HepG2 (cell line): Measurements from ENCODE around the gene GRIFIN. TPM values are rescaled to one million over a fixed set of nuclear protein-coding genes. Genes with fewer than 3 reads are reported as not detected.
A peak's percentile ranks its signal among the peaks of the same experiment; 100 is the strongest.

ENCODE experiments used
- ATAC-seq: fragments of 200-7000 bp; cut with Tn5 transposase; 3 replicates; pipeline ENCODE4 v1.9.1; 2020; ENCODE audit warnings: mild to moderate bottlenecking, moderate library complexity
- BruUV-seq: library from RNA; stranded (reverse); fragments of 400-500 nt; replicated peaks from 2 replicates; lab custom pipeline; 2021; lab: Mats Ljungman, UMichigan
- CTCF ChIA-PET: fragments of 300-600 bp; formaldehyde crosslinking; extraction: SDS; loops from one replicate; lab custom pipeline; 2021; ENCODE audit warnings: low total read pairs, inconsistent platforms, low intra/inter-chr PET ratio; lab: Yijun Ruan, JAX
- POLR2A ChIA-PET: fragments of 350-600 bp; sonication (Branson Sonifier 250); formaldehyde crosslinking; loops from one replicate; lab custom pipeline; 2020; ENCODE audit warnings: antibody characterized with exemption, inconsistent platforms; lab: Yijun Ruan, JAX
- DNase-seq: peaks from one replicate; pipeline ENCODE4 v3.0.0-alpha.2; 2015; ENCODE audit warnings: low spot score
- FAIRE-seq: peaks from 3 replicates; lab custom pipeline; 2011; peaks lifted over from hg19 to GRCh38; lab: Jason Lieb, UNC
- H2AFZ ChIP-seq: one replicate; pipeline ENCODE4 v1.6.1; 2011; ENCODE audit warnings: low read length, inconsistent platforms
- H3K27ac ChIP-seq: fragments of 300-600 bp; 3 replicates; pipeline ENCODE4 v1.8.0; 2011; ENCODE audit warnings: mixed run types, mild to moderate bottlenecking, mixed read lengths, low read length, inconsistent platforms; ENCODE audit not compliant: insufficient read depth; ENCODE audit errors: extremely low read length
- H3K27me3 ChIP-seq, 2 experiments: fragments of 200-600 bp in 1 of 2; 2 replicates in 1 of 2; 3 replicates in 1 of 2; pipeline versions ENCODE4 v1.6.0 to v1.8.0; 2011; ENCODE audit warnings: low read length in 2 of 2, mild to moderate bottlenecking in 2 of 2, moderate library complexity in 2 of 2, inconsistent platforms in 1 of 2; ENCODE audit not compliant: insufficient read depth in 2 of 2, control insufficient read depth in 1 of 2
- H3K36me3 ChIP-seq, 2 experiments: fragments of 200-600 bp in 1 of 2; replicated peaks in 1 of 2; 2 replicates in 1 of 2; 3 replicates in 1 of 2; pipeline versions ENCODE4 v1.5.1 to v1.8.0; 2011; ENCODE audit warnings: low read length in 2 of 2, inconsistent platforms in 1 of 2; ENCODE audit not compliant: insufficient read depth in 2 of 2, control insufficient read depth in 1 of 2
- H3K4me1 ChIP-seq: 2 replicates; pipeline ENCODE4 v1.5.1; 2012; ENCODE audit warnings: low read length, inconsistent platforms; ENCODE audit not compliant: insufficient read depth
- H3K4me2 ChIP-seq: 2 replicates; pipeline ENCODE4 v1.6.0; 2011; ENCODE audit warnings: low read depth, low read length, inconsistent platforms
- H3K4me3 ChIP-seq, 3 experiments: fragments of 200-600 bp in 1 of 3; sonication (generic), shearing (Covaris generic) in 1 of 3; replicated peaks in 1 of 3; 2 replicates each; pipeline ENCODE4 v1.5.1; 2011 to 2016; ENCODE audit warnings: low read length in 3 of 3, inconsistent platforms in 2 of 3, low read depth in 2 of 3, mild to moderate bottlenecking in 2 of 3, control low read depth in 1 of 3, mixed read lengths in 1 of 3; ENCODE audit not compliant: insufficient read depth in 1 of 3
- H3K79me2 ChIP-seq: one replicate; pipeline ENCODE4 v1.6.1; 2011; ENCODE audit warnings: low read length, inconsistent platforms; ENCODE audit not compliant: insufficient read depth
- H3K9ac ChIP-seq: 2 replicates; pipeline ENCODE4 v1.6.0; 2011; ENCODE audit warnings: mild to moderate bottlenecking, low read depth, low read length, inconsistent platforms; ENCODE audit not compliant: insufficient read depth
- H3K9me3 ChIP-seq: 2 replicates; pipeline ENCODE4 v1.5.1; 2012; ENCODE audit warnings: mild to moderate bottlenecking, low read length
- H4K20me1 ChIP-seq: 2 replicates; pipeline ENCODE4 v1.6.0; 2011; ENCODE audit warnings: inconsistent platforms, mild to moderate bottlenecking, low read length, moderate library complexity; ENCODE audit not compliant: insufficient read depth
- CBX2 ChIP-seq, 2 experiments: fragments of 200-600 bp in 1 of 2; sonication (generic); formaldehyde crosslinking in 1 of 2; IDR thresholded peaks; 2 replicates each; pipeline versions ENCODE4 v1.7.0 to v1.8.1; 2018 to 2022; ENCODE audit warnings: low read depth in 2 of 2, low read length in 1 of 2, mild to moderate bottlenecking in 1 of 2, missing genetic modification reagents in 1 of 2
- ELF3 ChIP-seq: IDR thresholded peaks from 2 replicates; pipeline ENCODE4 v1.6.1; 2016; ENCODE audit warnings: missing genetic modification reagents, missing compliant biosample characterization
- FIP1L1 ChIP-seq: fragments of 200-400 bp; formaldehyde crosslinking; IDR thresholded peaks from 2 replicates; pipeline ENCODE4 v1.6.1; 2018; ENCODE audit warnings: low read depth, mild to moderate bottlenecking, low read length, moderate library complexity, borderline replicate concordance; ENCODE audit not compliant: insufficient read depth
- MAFK ChIP-seq, 2 experiments: IDR thresholded peaks in 1 of 2; conservative IDR thresholded peaks in 1 of 2; 2 replicates each; pipeline ENCODE4 v1.6.1; 2011; ENCODE audit warnings: improper control_type of control experiment in 2 of 2, low read length in 2 of 2
- RNF2 ChIP-seq: fragments of 450-650 bp; conservative IDR thresholded peaks from 2 replicates; pipeline ENCODE4 v1.6.1; 2016; ENCODE audit warnings: low read depth
- SNAI1 ChIP-seq: sonication (generic); formaldehyde crosslinking; IDR thresholded peaks from 2 replicates; pipeline ENCODE4 v1.5.0; 2020; ENCODE audit warnings: mild to moderate bottlenecking, missing genetic modification reagents, borderline replicate concordance
- ZNF296 ChIP-seq: sonication (generic); formaldehyde crosslinking; conservative IDR thresholded peaks from 2 replicates; pipeline ENCODE4 v1.5.0; 2020; ENCODE audit warnings: mild to moderate bottlenecking, missing genetic modification reagents
- ZNF674 ChIP-seq: sonication (generic); formaldehyde crosslinking; IDR thresholded peaks from 2 replicates; pipeline ENCODE4 v1.5.0; 2020; ENCODE audit warnings: low read depth, mild to moderate bottlenecking, missing genetic modification reagents
- ZNF788 ChIP-seq: sonication (generic); formaldehyde crosslinking; IDR thresholded peaks from 2 replicates; pipeline ENCODE4 v1.5.0; 2020; ENCODE audit warnings: mild to moderate bottlenecking, missing genetic modification reagents, borderline replicate concordance
- WGBS: methylation state at CpG from one replicate; pipeline ENCODE4 v1.1.6; 2017; ENCODE audit warnings: low lambda C conversion rate; 5-methylcytosine and 5-hydroxymethylcytosine counted together
- in situ Hi-C: cut with HindIII; loops from 2 replicates; pipeline ENCODE4 v1.10.0; 2017; ENCODE audit warnings: low pct_unique_long_range_greater_than_20kb; ENCODE audit not compliant: extremely low pct_ligation_motif_present
- intact Hi-C: fragments of 100-400 bp; cut with micrococcal nuclease; formaldehyde crosslinking; loops from one replicate; pipeline ENCODE4 v1.10.0; 2022; ENCODE audit not compliant: unreplicated experiment
- polyA plus RNA-seq, 8 experiments: library from polyadenylated mRNA; depleted of rRNA in 3 of 8; stranded (reverse) in 7 of 8; unstranded in 1 of 8; fragments of >200 nt; fragmentation: Illumina TruSeq in 4 of 8; extraction: Trizol in 4 of 8; gene quantifications; 2 replicates each; pipeline versions ENCODE4 v1.2.1 to v1.2.3, GENCODE V29; 2011 to 2016; ENCODE audit warnings: low read depth in 4 of 8, missing spikeins in 1 of 8, mixed read lengths in 1 of 8; ENCODE audit not compliant: insufficient read depth in 1 of 8
- total RNA-seq, 5 experiments: library from RNA; depleted of rRNA; stranded (reverse); fragments of >200 nt; fragmentation: Illumina TruSeq; extraction: Trizol; gene quantifications; 2 replicates each; pipeline ENCODE4 v1.2.3, GENCODE V29; 2016; ENCODE audit warnings: low read depth in 1 of 5
- TF ChIP-seq, protein P1 (sequence below): sonication (generic); formaldehyde crosslinking; IDR thresholded peaks from 2 replicates; pipeline ENCODE4 v1.4.0; 2020; ENCODE audit warnings: mild to moderate bottlenecking, missing genetic modification reagents
- TF ChIP-seq, protein P2 (sequence below): sonication (generic); IDR thresholded peaks from 2 replicates; pipeline ENCODE4 v1.6.1; 2016; ENCODE audit warnings: low read depth, borderline replicate concordance
- TF ChIP-seq, protein P3 (sequence below): sonication (generic); formaldehyde crosslinking; IDR thresholded peaks from 2 replicates; pipeline ENCODE4 v1.4.0; 2020; ENCODE audit warnings: mild to moderate bottlenecking, missing genetic modification reagents
- TF ChIP-seq, protein P4 (sequence below): IDR thresholded peaks from 2 replicates; pipeline ENCODE4 v1.6.1; 2016; ENCODE audit warnings: low read depth, control low read depth
- TF ChIP-seq, protein P5 (sequence below): sonication (generic); formaldehyde crosslinking; IDR thresholded peaks from 2 replicates; pipeline ENCODE4 v1.5.0; 2020; ENCODE audit warnings: mild to moderate bottlenecking, missing genetic modification reagents, moderate library complexity

GRIFIN gene
- total and polyA plus RNA-seq, 2 of the 13 experiments (the other 11 are each of a cell fraction or from before 2014, with no cell fraction given) = not detected

DNA sequence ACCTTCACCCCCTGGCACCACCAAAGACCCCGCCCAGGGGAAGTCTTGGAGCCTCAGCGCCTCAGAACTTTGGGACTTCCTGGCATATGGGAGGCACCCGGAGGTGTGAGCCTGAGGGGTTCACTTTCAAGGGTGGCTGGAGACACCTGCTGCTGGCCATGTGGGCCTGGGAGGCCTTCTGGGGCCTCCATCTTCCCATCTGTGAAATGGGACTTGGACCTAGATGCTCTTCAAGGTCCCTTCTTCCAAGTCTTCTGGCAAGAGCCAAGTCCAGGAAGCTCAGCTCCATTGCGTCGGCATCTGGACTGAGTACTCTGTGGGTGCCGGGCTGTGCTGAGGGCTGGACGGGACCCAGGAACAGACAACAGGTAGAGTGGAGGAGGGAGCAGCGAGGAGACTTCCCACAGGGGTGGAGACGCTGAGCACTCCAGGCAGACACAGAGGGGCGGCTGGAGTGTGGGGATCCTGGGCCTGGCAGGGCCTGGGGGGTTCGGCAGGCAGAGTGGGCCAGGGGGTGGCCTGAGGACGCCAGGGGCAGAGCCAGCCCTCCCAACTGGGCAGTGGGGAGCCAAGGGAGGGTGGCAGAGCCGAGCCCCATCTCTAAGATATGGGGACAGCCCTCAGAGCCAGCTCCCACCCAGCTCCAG lies 34.1 kb upstream of the GRIFIN start:
- no peak for DNase-seq
- ATAC-seq = no peak
- Histone ChIP-seq H3K36me3 (no peaks in the 10 kb centered on the region), H3K4me2 (peak overlapping the region; percentile 83; the same call in 1 of the 2 replicates), H4K20me1 (no peaks in the 10 kb centered on the region), H3K9me3 (no peaks in the 10 kb centered on the region), H3K27me3 (peaks cover 9 to 84% of the 10 kb centered on the region in 2 experiments; a peak in 4 of 5 replicates), H3K27ac (no peak overlapping the region), H3K79me2 (no peaks in the 10 kb centered on the region), H3K9ac (no peak overlapping the region), H3K4me1 (peaks cover 66% of the 10 kb centered on the region), H3K4me3 (peak overlapping the region in 1 of 3 experiments; percentile 71; a peak in 1 of 6 replicates), H2AFZ (no peak overlapping the region)
- in situ Hi-C loops (no loop called here), intact Hi-C loops (no loop called here)
- no peak for FAIRE-seq
- CTCF ChIA-PET = no interaction called here
- POLR2A ChIA-PET = interaction anchor here (0.6 to 1.1 kb wide), 2 partner anchors 17 to 954 kb away, joined by 3 read pairs; partner anchors contain the start of gene TMEM184A
- WGBS = 64% methylated on average over 7 of the region's 13 CpGs
- no TSS peak for BruUV-seq
- TF ChIP-seq, protein P1, sequence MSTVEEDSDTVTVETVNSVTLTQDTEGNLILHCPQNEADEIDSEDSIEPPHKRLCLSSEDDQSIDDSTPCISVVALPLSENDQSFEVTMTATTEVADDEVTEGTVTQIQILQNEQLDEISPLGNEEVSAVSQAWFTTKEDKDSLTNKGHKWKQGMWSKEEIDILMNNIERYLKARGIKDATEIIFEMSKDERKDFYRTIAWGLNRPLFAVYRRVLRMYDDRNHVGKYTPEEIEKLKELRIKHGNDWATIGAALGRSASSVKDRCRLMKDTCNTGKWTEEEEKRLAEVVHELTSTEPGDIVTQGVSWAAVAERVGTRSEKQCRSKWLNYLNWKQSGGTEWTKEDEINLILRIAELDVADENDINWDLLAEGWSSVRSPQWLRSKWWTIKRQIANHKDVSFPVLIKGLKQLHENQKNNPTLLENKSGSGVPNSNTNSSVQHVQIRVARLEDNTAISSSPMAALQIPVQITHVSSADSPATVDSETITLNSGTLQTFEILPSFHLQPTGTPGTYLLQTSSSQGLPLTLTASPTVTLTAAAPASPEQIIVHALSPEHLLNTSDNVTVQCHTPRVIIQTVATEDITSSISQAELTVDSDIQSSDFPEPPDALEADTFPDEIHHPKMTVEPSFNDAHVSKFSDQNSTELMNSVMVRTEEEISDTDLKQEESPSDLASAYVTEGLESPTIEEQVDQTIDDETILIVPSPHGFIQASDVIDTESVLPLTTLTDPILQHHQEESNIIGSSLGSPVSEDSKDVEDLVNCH = no peak
- TF ChIP-seq, protein P2, sequence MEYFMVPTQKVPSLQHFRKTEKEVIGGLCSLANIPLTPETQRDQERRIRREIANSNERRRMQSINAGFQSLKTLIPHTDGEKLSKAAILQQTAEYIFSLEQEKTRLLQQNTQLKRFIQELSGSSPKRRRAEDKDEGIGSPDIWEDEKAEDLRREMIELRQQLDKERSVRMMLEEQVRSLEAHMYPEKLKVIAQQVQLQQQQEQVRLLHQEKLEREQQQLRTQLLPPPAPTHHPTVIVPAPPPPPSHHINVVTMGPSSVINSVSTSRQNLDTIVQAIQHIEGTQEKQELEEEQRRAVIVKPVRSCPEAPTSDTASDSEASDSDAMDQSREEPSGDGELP = no peak
- 0 out of 2 replicates have a peak, but pooled peaks have one; percentile 4 for TF ChIP-seq SNAI1
- no peak for TF ChIP-seq FIP1L1
- TF ChIP-seq, protein P3, sequence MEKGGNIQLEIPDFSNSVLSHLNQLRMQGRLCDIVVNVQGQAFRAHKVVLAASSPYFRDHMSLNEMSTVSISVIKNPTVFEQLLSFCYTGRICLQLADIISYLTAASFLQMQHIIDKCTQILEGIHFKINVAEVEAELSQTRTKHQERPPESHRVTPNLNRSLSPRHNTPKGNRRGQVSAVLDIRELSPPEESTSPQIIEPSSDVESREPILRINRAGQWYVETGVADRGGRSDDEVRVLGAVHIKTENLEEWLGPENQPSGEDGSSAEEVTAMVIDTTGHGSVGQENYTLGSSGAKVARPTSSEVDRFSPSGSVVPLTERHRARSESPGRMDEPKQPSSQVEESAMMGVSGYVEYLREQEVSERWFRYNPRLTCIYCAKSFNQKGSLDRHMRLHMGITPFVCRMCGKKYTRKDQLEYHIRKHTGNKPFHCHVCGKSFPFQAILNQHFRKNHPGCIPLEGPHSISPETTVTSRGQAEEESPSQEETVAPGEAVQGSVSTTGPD (CRISPR knock-in tag) = no peak
- TF ChIP-seq ZNF788 (CRISPR knock-in tag) = 0 out of 2 replicates have a peak, but pooled peaks have one; percentile 32
- no peak for TF ChIP-seq MAFK (conservative IDR thresholded peaks at IDR 0.05 in 1 of 2, IDR thresholded peaks at IDR 0.05 in 1 of 2; ENCODE audit: low read length in 2 of 2)
- TF ChIP-seq CBX2 (IDR thresholded peaks at IDR 0.05; ENCODE audit: low read depth, low read length) = no peak
- no peak for TF ChIP-seq CBX2 (CRISPR knock-in tag; IDR thresholded peaks at IDR 0.05; ENCODE audit: low read depth)
- TF ChIP-seq, protein P4, sequence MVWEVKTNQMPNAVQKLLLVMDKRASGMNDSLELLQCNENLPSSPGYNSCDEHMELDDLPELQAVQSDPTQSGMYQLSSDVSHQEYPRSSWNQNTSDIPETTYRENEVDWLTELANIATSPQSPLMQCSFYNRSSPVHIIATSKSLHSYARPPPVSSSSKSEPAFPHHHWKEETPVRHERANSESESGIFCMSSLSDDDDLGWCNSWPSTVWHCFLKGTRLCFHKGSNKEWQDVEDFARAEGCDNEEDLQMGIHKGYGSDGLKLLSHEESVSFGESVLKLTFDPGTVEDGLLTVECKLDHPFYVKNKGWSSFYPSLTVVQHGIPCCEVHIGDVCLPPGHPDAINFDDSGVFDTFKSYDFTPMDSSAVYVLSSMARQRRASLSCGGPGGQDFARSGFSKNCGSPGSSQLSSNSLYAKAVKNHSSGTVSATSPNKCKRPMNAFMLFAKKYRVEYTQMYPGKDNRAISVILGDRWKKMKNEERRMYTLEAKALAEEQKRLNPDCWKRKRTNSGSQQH = no peak
- no peak for TF ChIP-seq ZNF296 (CRISPR knock-in tag)
- TF ChIP-seq, protein P5, sequence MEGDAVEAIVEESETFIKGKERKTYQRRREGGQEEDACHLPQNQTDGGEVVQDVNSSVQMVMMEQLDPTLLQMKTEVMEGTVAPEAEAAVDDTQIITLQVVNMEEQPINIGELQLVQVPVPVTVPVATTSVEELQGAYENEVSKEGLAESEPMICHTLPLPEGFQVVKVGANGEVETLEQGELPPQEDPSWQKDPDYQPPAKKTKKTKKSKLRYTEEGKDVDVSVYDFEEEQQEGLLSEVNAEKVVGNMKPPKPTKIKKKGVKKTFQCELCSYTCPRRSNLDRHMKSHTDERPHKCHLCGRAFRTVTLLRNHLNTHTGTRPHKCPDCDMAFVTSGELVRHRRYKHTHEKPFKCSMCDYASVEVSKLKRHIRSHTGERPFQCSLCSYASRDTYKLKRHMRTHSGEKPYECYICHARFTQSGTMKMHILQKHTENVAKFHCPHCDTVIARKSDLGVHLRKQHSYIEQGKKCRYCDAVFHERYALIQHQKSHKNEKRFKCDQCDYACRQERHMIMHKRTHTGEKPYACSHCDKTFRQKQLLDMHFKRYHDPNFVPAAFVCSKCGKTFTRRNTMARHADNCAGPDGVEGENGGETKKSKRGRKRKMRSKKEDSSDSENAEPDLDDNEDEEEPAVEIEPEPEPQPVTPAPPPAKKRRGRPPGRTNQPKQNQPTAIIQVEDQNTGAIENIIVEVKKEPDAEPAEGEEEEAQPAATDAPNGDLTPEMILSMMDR = no peak
- no peak for TF ChIP-seq RNF2
- no peak for TF ChIP-seq ZNF674 (CRISPR knock-in tag)
- no peak for TF ChIP-seq ELF3 (CRISPR knock-in tag)
